Stimulated activated naive B cell treated with anti-CD40 and anti-IgM and Interleukin-4, amounts not matched to agents 10 μg/mL and 1 μg/mL and 100 μg/mL, for 72 hours (primary cell): ENCODE data around the gene HNRNPM.
A peak's percentile ranks its signal among the peaks of the same experiment; 100 is the strongest.

Experiments
- ATAC-seq, 2 donors: fragments of 150-1000 bp; cut with Tn5 transposase; replicated peaks; 2 replicates each; pipeline ENCODE4 v1.10.0; 2021; ENCODE audit warnings: moderate library complexity in 1 of 2
- DNase-seq: peaks from one replicate; pipeline ENCODE4 v3.0.0; 2021
- H3K27ac Mint-ChIP-seq: one replicate; pipeline ENCODE4 v1.8.0; 2022; ENCODE audit warnings: mild to moderate bottlenecking, mixed read lengths
- H3K27me3 Mint-ChIP-seq, 2 donors: one replicate each; pipeline ENCODE4 v1.8.0; 2022; ENCODE audit warnings: mixed read lengths in 2 of 2
- H3K36me3 Mint-ChIP-seq, 2 donors: one replicate each; pipeline ENCODE4 v1.8.0; 2022; ENCODE audit warnings: mixed read lengths in 2 of 2, mild to moderate bottlenecking in 1 of 2
- H3K4me1 Mint-ChIP-seq, 2 donors: one replicate each; pipeline ENCODE4 v1.8.0; 2022; ENCODE audit warnings: mixed read lengths in 2 of 2, mild to moderate bottlenecking in 1 of 2
- H3K4me3 Mint-ChIP-seq, 2 donors: one replicate each; pipeline ENCODE4 v1.8.0; 2022; ENCODE audit warnings: mild to moderate bottlenecking in 2 of 2, mixed read lengths in 2 of 2, moderate library complexity in 1 of 2
- H3K9me3 Mint-ChIP-seq, 2 donors: one replicate each; pipeline ENCODE4 v1.8.0; 2022; ENCODE audit warnings: mixed read lengths in 2 of 2, mild to moderate bottlenecking in 1 of 2

Gene HNRNPM

DNA sequence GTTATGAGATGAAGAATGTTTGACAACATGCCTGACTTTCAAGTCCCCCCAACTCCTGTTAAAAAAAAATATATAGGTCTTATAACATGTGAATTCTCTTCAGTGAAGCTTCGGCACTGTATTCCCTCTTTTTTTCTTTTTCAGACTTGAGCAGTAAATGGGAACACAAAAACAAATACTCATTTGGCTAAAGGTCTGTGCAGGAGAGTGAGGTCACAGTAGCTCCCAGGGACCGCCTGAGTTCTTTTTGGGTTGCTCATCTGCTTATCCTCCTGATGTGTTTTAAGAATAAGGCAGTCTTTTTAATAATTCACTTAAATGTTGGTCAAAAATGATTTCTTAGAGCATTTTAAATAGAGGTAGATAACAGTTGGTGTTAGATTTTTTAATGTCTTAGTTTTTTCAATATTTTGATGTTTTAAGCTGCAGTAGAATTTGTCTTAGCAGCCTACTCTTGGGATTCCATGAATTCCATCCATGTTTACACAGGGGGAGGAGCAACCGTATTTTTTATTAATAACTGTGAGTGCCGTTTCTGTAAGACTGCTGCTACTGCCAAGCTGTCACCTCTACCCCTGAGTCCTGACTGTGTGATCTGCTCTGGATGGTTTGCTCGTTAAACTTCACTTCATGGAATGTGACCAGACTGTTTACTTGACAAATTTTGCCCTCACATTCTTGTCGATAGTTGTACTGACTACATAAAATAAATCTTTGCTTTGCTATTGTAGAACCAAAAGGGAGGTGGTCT lies 14.9 kb downstream of the HNRNPM start:
- Mint-ChIP-seq H3K36me3 (peaks cover 25 to 43% of the 10 kb centered on the region in 2 donors), H3K4me1 (peaks cover 21 to 46% of the 10 kb centered on the region in 2 donors), H3K4me3 (no peak overlapping the region), H3K27ac (no peak overlapping the region), H3K9me3 (no peaks in the 10 kb centered on the region), H3K27me3 (no peaks in the 10 kb centered on the region)
- ATAC-seq = no peak
- DNase-seq = no peak

DNA sequence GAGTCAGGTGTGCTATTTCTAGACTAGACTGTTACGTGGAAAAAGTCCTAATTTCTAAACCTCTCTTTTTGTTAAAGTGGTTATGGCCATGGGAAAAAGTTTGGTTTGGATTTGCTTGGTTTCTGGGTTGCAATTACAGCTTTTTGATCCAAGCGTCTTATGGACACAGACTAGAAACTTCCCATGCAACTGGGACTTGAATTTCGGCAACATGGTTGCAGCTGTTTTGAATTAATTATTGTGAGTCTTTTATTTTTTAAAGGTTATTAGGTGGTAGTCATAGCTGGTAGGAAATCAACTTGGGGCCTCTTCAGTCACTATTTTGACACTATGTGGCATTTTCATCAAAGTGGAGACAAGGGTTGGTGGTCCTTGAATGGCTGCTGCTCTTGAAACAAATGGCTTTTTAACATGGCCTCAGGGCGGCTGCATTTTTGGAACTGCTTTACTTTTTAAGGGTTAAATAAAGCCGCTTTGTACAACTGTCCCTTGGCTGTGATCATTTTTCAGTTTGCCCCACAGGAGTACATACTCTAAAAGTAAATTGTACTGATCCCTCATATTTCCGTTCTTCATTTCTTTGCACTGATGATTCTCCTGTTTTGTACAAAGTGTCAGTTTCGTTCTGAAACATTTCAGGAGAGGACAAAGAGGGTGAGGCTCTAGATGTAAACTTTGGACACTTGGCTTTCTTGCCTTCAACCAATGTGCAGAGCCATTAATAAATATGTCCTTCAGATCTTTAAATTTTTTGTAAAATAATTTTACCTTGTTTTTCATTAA lies 15.9 kb downstream of the HNRNPM start:
- no peak overlapping the region for H3K27ac Mint-ChIP-seq
- peaks cover 28 to 45% of the 10 kb centered on the region in 2 donors for H3K36me3 Mint-ChIP-seq
- ATAC-seq (no peak), DNase-seq (no peak)
- no peaks in the 10 kb centered on the region for H3K9me3 Mint-ChIP-seq
- H3K27me3 Mint-ChIP-seq = no peaks in the 10 kb centered on the region
- H3K4me1 Mint-ChIP-seq = peaks cover 21 to 36% of the 10 kb centered on the region in 2 donors
- no peak overlapping the region for H3K4me3 Mint-ChIP-seq

DNA sequence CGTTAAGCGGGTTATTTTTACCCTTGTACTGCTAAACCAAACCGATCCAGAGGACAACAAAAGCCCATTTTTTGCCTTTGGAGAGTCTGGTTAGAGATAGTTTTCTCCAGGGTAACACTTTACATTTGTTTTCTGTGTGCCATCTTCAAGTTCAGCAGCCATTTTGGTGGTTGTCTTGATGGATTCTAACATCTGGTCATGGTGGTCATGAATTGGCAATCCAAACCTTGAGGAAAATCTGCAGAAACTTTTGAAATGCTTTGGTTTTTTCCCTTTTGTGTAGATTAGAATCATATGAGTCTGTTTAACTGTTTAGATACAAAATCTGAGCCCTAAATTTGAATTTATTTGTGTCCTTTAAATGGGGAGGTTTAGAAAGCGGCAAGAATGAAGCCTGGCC lies 16.6 kb downstream of the HNRNPM start:
- peaks cover 21 to 30% of the 10 kb centered on the region in 2 donors for H3K4me1 Mint-ChIP-seq
- no peak overlapping the region for H3K4me3 Mint-ChIP-seq
- DNase-seq (no peak), ATAC-seq (no peak)
- H3K36me3 Mint-ChIP-seq = peaks cover 30 to 45% of the 10 kb centered on the region in 2 donors
- no peak overlapping the region for H3K27ac Mint-ChIP-seq
- no peaks in the 10 kb centered on the region for H3K27me3 Mint-ChIP-seq
- no peaks in the 10 kb centered on the region for H3K9me3 Mint-ChIP-seq

DNA sequence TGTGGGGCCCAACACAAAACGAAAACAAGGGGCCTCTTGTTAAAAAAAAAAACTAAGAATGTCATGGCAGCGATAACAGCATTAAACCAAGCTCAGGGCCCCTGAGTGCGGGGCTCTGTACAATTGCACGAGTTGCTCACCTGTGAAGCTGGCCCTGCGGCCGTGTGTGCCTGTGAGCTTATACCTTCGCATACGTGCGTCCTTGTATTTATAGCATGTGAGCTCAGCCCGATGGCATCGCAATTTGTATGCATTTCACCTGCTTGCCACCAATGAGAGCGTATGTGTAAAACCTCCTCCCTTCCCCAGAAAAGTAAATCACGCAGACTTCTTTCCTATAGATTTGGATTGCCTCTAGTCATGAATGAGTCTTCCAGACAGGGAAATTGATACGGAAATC lies 17.1 kb downstream of the HNRNPM start:
- Mint-ChIP-seq H3K27me3 (no peaks in the 10 kb centered on the region), H3K27ac (no peak overlapping the region), H3K4me1 (peaks cover 19 to 25% of the 10 kb centered on the region in 2 donors), H3K36me3 (peaks cover 33 to 47% of the 10 kb centered on the region in 2 donors), H3K4me3 (no peak overlapping the region), H3K9me3 (no peaks in the 10 kb centered on the region)
- ATAC-seq = no peak
- DNase-seq = no peak

DNA sequence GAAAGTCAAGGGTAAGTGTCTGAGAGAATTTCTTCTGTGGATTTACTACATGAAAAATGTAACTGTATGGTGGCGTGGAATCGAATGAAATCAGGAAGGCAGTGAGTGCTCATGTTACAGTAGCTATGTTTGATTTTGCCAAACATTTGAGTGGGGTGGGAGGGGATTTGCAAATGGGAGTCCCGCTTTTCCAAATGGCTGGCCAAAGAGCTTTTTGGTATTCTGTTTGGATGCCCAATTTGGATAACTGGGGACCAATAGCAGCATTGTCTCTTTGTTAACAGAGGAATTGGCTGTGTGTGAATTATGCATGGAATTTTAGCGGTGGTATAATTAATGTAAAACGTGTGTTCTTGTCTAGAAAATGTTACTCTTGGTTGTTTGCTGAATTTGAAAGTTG lies 17.8 kb downstream of the HNRNPM start:
- Mint-ChIP-seq H3K27me3 (no peaks in the 10 kb centered on the region), H3K27ac (no peak overlapping the region), H3K36me3 (peaks cover 40 to 52% of the 10 kb centered on the region in 2 donors), H3K4me1 (peaks cover 19 to 25% of the 10 kb centered on the region in 2 donors), H3K9me3 (no peaks in the 10 kb centered on the region), H3K4me3 (no peak overlapping the region)
- ATAC-seq = no peak
- no peak for DNase-seq

DNA sequence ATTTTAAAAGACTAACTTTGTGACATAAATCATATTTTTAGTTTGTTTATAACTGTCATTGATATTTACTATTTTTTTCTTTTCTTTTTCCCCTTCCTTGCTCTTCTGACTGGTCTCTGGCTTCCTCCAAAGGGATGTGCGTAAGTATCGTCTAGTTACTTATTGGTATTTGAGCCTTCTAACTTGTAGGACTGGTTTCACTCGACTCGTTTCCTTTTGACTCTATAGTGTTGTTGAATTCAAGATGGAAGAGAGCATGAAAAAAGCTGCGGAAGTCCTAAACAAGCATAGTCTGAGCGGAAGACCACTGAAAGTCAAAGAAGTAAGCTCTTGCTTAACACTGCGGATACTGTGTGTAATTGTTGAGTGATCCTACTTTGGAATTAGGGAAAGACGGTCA lies 18.6 kb downstream of the HNRNPM start:
- Mint-ChIP-seq H3K9me3 (no peaks in the 10 kb centered on the region), H3K4me3 (no peak overlapping the region), H3K4me1 (peaks cover 17 to 21% of the 10 kb centered on the region in 2 donors), H3K27me3 (no peaks in the 10 kb centered on the region), H3K27ac (no peak overlapping the region), H3K36me3 (peaks cover 46 to 56% of the 10 kb centered on the region in 2 donors)
- no peak for DNase-seq
- no peak for ATAC-seq

DNA sequence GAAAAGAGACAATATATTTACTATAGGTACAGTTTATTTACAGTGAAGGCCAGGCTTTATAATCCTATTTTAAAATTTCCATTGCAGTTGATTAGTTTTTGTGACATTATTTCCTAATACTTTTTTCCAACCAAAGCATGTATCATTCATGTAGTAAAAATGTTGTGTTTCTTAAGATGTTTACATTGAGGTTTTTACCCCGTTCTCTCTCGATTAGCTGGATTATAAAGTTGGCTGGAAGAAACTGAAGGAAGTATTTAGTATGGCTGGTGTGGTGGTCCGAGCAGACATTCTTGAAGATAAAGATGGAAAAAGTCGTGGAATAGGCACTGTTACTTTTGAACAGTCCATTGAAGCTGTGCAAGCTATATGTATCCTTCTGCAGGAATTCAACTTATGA lies 21.2 kb downstream of the HNRNPM start:
- H3K9me3 Mint-ChIP-seq = no peaks in the 10 kb centered on the region
- no peak for DNase-seq
- H3K4me1 Mint-ChIP-seq = peaks cover 7 to 17% of the 10 kb centered on the region in 2 donors
- no peak overlapping the region for H3K4me3 Mint-ChIP-seq
- no peaks in the 10 kb centered on the region for H3K27me3 Mint-ChIP-seq
- peaks cover 60 to 76% of the 10 kb centered on the region in 2 donors for H3K36me3 Mint-ChIP-seq
- ATAC-seq = no peak
- no peak overlapping the region for H3K27ac Mint-ChIP-seq

DNA sequence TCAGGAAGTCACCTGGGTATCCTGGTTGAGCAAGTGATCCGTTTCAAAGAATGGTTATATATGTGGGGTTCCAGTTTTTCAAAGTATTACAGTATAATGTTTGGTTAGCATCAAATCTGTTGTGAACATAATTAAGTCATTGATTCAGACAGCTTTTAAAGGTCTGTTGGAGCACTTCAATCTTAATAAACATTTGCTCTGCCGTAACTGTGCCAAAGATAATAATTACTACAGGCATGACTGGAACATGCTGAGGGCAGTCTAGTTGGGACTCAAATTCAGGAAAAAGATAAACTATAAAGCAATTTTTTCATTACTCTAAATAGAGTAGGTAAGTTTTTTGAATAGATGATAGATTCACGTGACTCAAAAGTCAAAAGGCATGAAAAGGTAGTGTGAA lies 23.3 kb downstream of the HNRNPM start:
- DNase-seq (no peak), ATAC-seq (no peak)
- H3K36me3 Mint-ChIP-seq = peaks cover 55 to 71% of the 10 kb centered on the region in 2 donors
- no peaks in the 10 kb centered on the region for H3K9me3 Mint-ChIP-seq
- no peak overlapping the region for H3K27ac Mint-ChIP-seq
- peaks cover 21 to 27% of the 10 kb centered on the region in 2 donors for H3K4me1 Mint-ChIP-seq
- H3K27me3 Mint-ChIP-seq = no peaks in the 10 kb centered on the region
- no peak overlapping the region for H3K4me3 Mint-ChIP-seq

DNA sequence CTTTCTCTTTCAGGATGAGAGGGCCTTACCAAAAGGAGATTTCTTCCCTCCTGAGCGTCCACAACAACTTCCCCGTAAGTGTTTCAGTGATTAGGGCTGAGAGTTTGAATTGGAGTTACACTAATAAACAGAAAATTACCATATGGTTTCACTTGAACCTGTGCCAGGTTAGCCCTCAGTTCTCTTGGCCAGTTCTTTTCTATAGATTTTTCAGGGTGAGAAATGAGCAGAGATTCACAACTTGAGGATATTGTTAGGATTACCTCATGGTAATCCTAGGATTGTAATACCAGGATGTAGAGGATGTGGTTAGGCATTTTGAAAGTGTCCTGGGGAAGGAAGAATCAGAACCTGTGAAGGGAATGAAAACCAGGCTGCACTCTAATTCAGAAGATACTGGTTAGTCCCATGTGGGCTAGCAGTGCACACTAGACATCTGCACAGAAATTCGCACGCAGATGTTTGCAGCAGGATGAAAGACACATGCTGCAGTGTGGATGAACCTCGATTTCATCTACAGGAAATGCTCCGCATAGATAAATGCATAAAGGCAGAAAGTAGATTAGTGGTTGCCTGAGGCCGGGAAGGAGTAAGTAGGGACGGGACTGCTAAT lies 24.1 kb downstream of the HNRNPM start:
- DNase-seq (no peak), ATAC-seq (no peak)
- H3K27me3 Mint-ChIP-seq = no peaks in the 10 kb centered on the region
- no peaks in the 10 kb centered on the region for H3K9me3 Mint-ChIP-seq
- H3K36me3 Mint-ChIP-seq = peaks cover 55 to 70% of the 10 kb centered on the region in 2 donors
- H3K4me3 Mint-ChIP-seq = no peak overlapping the region
- H3K27ac Mint-ChIP-seq = peak overlapping the region; percentile 6
- H3K4me1 Mint-ChIP-seq = peaks cover 23 to 35% of the 10 kb centered on the region in 2 donors

DNA sequence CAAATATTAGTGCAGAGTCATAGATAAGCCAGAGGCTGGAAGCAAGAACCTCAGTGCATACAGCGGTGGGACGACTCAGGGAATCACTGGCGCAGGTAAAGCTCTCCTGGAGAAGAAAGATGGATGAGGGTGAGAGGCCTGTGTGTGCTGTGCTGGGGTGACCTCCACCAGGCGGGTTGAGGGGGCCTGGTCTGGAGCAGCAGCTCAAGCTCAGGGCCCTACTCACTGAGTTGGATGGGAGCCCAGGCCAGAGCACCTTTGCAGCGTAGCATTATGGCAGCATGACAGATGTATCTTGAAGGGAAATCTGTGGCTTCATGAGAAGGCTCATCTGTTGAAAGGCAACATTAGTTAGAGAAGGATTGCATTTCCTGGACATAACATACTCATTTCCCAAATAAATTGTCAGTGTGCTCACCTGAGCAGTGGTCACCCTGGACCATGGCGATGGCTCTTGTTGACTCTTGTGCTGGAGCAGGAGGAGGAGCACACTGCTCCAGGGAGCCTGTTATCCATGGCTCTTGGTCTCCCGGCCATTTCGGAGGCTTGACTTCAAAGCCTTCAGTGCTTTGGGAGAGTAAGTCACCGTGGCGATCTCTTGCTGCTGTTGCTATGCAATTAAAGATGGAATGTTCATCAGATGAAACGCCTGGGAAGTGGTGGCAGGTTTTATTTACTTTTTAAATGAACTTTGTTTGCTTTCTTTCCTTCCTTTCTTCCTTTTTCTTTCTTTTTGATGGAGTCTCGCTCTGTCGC lies 25.0 kb downstream of the HNRNPM start:
- DNase-seq (no peak), ATAC-seq (no peak)
- no peak overlapping the region for H3K4me3 Mint-ChIP-seq
- peaks cover 62 to 69% of the 10 kb centered on the region in 2 donors for H3K36me3 Mint-ChIP-seq
- peak overlapping the region; percentile 66 for H3K27ac Mint-ChIP-seq
- H3K9me3 Mint-ChIP-seq = no peaks in the 10 kb centered on the region
- no peaks in the 10 kb centered on the region for H3K27me3 Mint-ChIP-seq
- peaks cover 31 to 44% of the 10 kb centered on the region in 2 donors for H3K4me1 Mint-ChIP-seq

DNA sequence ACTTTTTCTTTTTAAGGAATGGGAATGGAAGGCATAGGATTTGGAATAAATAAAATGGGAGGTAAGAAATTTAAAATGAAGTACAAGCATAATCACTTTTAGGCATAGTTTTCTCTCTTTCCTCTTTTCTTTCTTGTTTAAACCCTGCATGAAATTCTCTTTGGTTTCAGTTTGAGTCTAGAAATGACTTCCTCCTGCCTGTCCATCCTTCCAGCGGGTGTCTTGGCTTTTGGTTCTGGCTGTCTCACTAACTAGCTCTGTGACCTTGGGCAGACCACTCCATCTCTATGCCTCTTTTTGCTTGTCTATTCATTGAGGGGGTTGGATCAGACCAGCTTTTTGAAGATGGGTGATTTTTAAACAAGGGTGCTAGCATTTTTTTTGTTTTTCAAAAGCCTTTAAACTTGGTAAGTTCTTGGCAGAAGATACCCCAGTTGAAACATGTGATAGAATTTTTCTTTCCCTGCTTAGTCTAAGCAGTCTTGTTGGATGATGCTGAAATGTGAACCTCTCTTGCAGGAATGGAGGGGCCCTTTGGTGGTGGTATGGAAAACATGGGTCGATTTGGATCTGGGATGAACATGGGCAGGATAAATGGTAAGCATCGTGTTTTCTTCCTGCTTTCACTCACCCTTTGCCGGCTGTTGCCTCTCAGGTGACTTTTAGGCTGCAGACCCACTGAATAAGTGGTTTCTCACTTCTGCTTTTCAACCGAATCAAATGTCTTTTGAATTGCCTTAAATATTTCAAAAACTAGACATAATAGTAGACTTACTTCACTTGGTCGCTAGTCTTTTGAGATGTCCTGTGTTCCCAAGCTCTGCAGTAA lies 29.1 kb downstream of the HNRNPM start:
- peak overlapping the region; percentile 48 to 71 for H3K4me3 Mint-ChIP-seq
- no peaks in the 10 kb centered on the region for H3K27me3 Mint-ChIP-seq
- H3K4me1 Mint-ChIP-seq = peaks cover 39 to 61% of the 10 kb centered on the region in 2 donors
- H3K27ac Mint-ChIP-seq = peak overlapping the region; percentile 86
- no peaks in the 10 kb centered on the region for H3K9me3 Mint-ChIP-seq
- ATAC-seq (peak; percentile 91 to 93), DNase-seq (no peak)
- peaks cover 57 to 58% of the 10 kb centered on the region in 2 donors for H3K36me3 Mint-ChIP-seq

DNA sequence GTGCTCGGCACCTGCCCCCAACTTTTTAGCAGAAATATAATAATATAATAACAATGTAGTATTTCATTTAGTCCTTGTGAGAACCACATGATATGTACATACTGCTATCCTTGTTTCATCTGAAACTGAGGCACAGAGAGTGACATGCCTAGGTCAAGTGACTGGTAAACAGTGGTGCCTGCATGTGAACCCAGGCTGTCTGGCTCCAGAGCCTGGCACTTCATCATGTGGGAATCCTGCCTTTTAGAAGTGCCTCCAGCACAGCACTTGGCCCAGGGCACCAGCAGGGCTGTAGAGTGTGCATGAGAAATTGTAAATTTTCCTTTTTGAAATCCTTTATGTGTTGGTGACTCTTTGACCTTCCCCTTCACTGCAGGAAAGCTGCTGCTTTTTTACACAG lies 30.2 kb downstream of the HNRNPM start:
- peaks cover 47 to 49% of the 10 kb centered on the region in 2 donors for H3K36me3 Mint-ChIP-seq
- no peaks in the 10 kb centered on the region for H3K9me3 Mint-ChIP-seq
- H3K27me3 Mint-ChIP-seq = no peaks in the 10 kb centered on the region
- no peak overlapping the region for H3K4me3 Mint-ChIP-seq
- H3K4me1 Mint-ChIP-seq = peaks cover 39 to 61% of the 10 kb centered on the region in 2 donors
- H3K27ac Mint-ChIP-seq = peak overlapping the region; percentile 80
- no peak for DNase-seq
- ATAC-seq = no peak

DNA sequence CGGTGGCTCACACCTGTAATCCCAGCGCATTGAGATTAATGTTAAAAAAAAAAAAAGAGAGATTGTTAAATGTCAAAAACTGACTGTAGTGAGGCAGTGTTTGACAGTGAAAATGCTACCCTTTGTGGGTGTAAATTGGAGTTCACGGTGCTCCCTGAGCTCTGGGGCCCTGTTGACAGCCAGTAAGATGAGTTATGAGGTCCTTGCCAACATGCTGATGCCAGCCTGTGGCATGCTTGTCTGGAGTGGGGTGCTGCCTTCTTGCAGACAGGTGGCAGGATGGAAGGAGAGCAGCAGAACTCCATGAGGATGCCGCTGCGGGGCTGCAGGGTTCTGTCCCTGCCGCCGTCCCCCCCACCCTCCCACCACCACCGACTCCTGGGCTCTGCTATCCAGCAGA lies 31.7 kb downstream of the HNRNPM start:
- H3K9me3 Mint-ChIP-seq = no peaks in the 10 kb centered on the region

More for the DNA sequence above, 31.7 kb downstream of the HNRNPM start:
- Mint-ChIP-seq H3K36me3 (peaks cover 44 to 50% of the 10 kb centered on the region in 2 donors), H3K4me3 (no peak overlapping the region), H3K27me3 (no peaks in the 10 kb centered on the region), H3K4me1 (peaks cover 32 to 49% of the 10 kb centered on the region in 2 donors), H3K27ac (peak overlapping the region; percentile 56)
- DNase-seq = no peak
- ATAC-seq = no peak
